ENCODE measurements around the gene UBALD2.

Gene UBALD2

DNA sequence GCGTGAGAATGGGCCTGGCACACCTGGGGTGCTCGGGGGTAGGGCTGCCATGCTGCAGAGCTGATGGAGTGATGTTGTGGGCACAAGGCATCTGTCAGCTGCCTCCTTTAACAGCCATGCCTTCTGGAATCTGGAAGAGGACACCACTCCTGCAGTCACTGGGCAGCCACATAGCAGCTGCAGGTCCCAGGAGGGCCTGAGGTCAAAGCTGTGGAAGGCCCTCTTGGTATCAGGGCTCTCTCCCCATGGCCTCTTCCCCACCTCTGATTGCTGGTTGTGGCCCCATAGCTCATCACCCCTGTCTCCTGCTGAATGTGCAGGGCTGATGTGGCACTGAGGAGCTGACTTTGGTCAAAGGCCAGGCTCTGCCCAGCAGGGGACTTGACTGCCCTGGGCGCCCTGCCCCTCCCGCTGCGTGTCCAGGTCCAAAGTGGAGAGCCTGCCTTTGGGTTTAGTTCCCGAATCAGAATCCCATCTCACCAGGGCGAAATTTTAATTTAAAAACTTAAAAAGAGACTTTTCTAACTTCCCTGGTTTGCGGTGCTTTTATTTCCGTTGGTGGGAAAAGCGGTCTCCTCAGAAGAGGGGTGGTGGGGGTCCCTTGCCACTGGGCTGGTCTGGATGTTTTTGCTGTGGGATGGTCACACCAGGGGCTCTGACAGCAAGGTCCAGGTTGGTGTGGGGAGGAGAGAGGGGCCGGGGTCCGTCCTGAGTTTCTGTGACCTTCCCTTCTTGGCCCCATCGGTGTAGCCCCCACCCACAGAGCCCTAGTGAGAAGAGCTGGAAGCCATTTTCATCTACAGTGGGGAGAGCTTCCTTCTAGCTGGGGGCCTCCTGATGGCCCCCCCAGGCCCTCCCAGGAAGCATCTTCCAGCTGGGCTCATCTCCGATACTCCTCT is 5.9 kb downstream of the UBALD2 start:
- no peak overlapping the region; the same call in 1 of the 2 replicates for H3K4me2 ChIP-seq (ENCODE audit: insufficient read depth, low read length)
- no peak overlapping the region for H3K9ac ChIP-seq (ENCODE audit: low read depth, low read length)
- ATAC-seq (ENCODE audit: insufficient read depth, low read depth): no peak
- H3K27ac ChIP-seq (ENCODE audit: low read length): peak overlapping the region; percentile 46
- peaks cover 52% of the 10 kb centered on the region for H4K20me1 ChIP-seq (ENCODE audit: insufficient read depth, low read length)
- H2AFZ ChIP-seq (ENCODE audit: low read depth, low read length): no peak overlapping the region
- no peak overlapping the region for H3K4me3 ChIP-seq (ENCODE audit: low read depth in 1 of 2, low read length in 2 of 2)
- peaks cover 55% of the 10 kb centered on the region for H3K36me3 ChIP-seq (ENCODE audit: insufficient read depth, low read length)
- no peaks in the 10 kb centered on the region for H3K9me3 ChIP-seq (ENCODE audit: insufficient read depth, low read length, severe bottlenecking)
- TF ChIP-seq EZH2 (IDR thresholded peaks at IDR 0.05; ENCODE audit: borderline replicate concordance, low read depth, low read length, severe bottlenecking): no peak
- TF ChIP-seq, protein P1, sequence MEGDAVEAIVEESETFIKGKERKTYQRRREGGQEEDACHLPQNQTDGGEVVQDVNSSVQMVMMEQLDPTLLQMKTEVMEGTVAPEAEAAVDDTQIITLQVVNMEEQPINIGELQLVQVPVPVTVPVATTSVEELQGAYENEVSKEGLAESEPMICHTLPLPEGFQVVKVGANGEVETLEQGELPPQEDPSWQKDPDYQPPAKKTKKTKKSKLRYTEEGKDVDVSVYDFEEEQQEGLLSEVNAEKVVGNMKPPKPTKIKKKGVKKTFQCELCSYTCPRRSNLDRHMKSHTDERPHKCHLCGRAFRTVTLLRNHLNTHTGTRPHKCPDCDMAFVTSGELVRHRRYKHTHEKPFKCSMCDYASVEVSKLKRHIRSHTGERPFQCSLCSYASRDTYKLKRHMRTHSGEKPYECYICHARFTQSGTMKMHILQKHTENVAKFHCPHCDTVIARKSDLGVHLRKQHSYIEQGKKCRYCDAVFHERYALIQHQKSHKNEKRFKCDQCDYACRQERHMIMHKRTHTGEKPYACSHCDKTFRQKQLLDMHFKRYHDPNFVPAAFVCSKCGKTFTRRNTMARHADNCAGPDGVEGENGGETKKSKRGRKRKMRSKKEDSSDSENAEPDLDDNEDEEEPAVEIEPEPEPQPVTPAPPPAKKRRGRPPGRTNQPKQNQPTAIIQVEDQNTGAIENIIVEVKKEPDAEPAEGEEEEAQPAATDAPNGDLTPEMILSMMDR (IDR thresholded peaks at IDR 0.05; ENCODE audit: borderline replicate concordance, extremely low read depth, low read length, poor library complexity, severe bottlenecking): no peak
- peaks cover 45% of the 10 kb centered on the region for H3K4me1 ChIP-seq (ENCODE audit: insufficient read depth, low read length)
- DNase-seq: no peak
- H3K79me2 ChIP-seq (ENCODE audit: insufficient read depth, low read length): peaks cover 46% of the 10 kb centered on the region
- no peaks in the 10 kb centered on the region for H3K27me3 ChIP-seq (ENCODE audit: insufficient read depth, low read length, poor library complexity)

GRCh38 chr17:76271669-76272540 is 6.8 kb downstream of the UBALD2 start:
- Histone ChIP-seq H3K9me3 (ENCODE audit: insufficient read depth, low read length, severe bottlenecking) (no peaks in the 10 kb centered on the region), H3K4me3 (ENCODE audit: low read depth in 1 of 2, low read length in 2 of 2) (no peak overlapping the region), H3K4me2 (ENCODE audit: insufficient read depth, low read length) (no peak overlapping the region), H3K9ac (ENCODE audit: low read depth, low read length) (no peak overlapping the region), H3K27me3 (ENCODE audit: insufficient read depth, low read length, poor library complexity) (no peaks in the 10 kb centered on the region), H2AFZ (ENCODE audit: low read depth, low read length) (no peak overlapping the region), H3K4me1 (ENCODE audit: insufficient read depth, low read length) (peaks cover 38% of the 10 kb centered on the region), H3K79me2 (ENCODE audit: insufficient read depth, low read length) (peaks cover 37% of the 10 kb centered on the region), H4K20me1 (ENCODE audit: insufficient read depth, low read length) (peaks cover 45% of the 10 kb centered on the region), H3K36me3 (ENCODE audit: insufficient read depth, low read length) (peaks cover 46% of the 10 kb centered on the region), H3K27ac (ENCODE audit: low read length) (peak overlapping the region; percentile 54; the same call in 1 of the 2 replicates)
- TF ChIP-seq, protein P1 (IDR thresholded peaks at IDR 0.05; ENCODE audit: borderline replicate concordance, extremely low read depth, low read length, poor library complexity, severe bottlenecking): no peak
- TF ChIP-seq EZH2 (IDR thresholded peaks at IDR 0.05; ENCODE audit: borderline replicate concordance, low read depth, low read length, severe bottlenecking): no peak
- ATAC-seq (ENCODE audit: insufficient read depth, low read depth): peak; percentile 15
- no peak for DNase-seq

DNA sequence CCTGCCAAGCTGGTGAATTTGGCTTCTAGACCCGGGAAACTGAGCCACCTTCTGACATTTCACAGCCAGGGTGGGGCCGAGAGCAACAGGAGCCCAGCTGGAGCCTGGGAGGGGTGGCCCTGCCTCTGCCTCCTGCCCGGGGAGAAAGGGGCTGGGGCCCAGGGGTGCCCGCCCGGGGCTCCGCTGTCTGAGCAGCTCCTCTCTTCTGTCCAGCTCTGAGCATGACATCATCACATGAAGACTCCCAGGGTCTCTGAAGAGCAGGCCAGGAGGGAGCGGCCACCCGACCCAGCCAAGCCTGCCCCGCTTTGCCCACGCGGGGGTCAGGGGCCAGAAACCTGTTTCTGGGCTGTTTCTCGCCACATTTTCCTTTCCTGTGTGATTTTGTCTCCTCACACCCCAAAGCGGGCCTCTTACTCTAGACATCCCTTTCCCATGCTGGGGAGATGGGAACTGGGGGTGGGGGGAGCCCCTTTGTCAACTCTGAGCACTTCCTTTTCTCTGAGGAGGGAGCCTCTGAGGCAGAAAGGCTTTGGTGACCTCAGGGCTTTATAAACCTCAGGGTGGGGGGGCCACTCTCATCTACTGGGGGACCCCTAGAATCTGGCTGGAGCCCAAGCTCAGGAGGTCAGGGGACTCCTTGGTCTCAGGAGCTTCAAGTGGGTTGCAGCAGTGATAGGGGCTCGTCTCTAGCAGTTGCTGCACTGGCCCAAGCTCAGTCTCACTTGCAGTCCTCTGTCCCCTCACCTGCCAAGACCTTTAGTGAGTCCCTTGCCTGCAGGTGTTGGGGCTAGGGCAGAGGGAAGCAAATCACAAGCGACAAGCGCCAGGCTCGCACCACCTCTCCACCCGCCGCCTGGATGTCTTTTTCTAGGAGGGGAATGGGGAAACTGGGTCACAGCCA is 7.6 kb downstream of the UBALD2 start:
- TF ChIP-seq, protein P1 (IDR thresholded peaks at IDR 0.05; ENCODE audit: borderline replicate concordance, extremely low read depth, low read length, poor library complexity, severe bottlenecking): no peak
- TF ChIP-seq EZH2 (IDR thresholded peaks at IDR 0.05; ENCODE audit: borderline replicate concordance, low read depth, low read length, severe bottlenecking): no peak
- Histone ChIP-seq H3K4me2 (ENCODE audit: insufficient read depth, low read length) (no peak overlapping the region), H3K79me2 (ENCODE audit: insufficient read depth, low read length) (peaks cover 28% of the 10 kb centered on the region), H3K4me3 (ENCODE audit: low read depth in 1 of 2, low read length in 2 of 2) (no peak overlapping the region), H3K27me3 (ENCODE audit: insufficient read depth, low read length, poor library complexity) (no peaks in the 10 kb centered on the region), H3K4me1 (ENCODE audit: insufficient read depth, low read length) (peaks cover 29% of the 10 kb centered on the region), H2AFZ (ENCODE audit: low read depth, low read length) (no peak overlapping the region), H3K9me3 (ENCODE audit: insufficient read depth, low read length, severe bottlenecking) (no peaks in the 10 kb centered on the region), H3K36me3 (ENCODE audit: insufficient read depth, low read length) (peaks cover 37% of the 10 kb centered on the region), H4K20me1 (ENCODE audit: insufficient read depth, low read length) (peaks cover 37% of the 10 kb centered on the region), H3K27ac (ENCODE audit: low read length) (peak overlapping the region; percentile 29; the same call in 1 of the 2 replicates), H3K9ac (ENCODE audit: low read depth, low read length) (no peak overlapping the region)
- peak; percentile 15 for ATAC-seq (ENCODE audit: insufficient read depth, low read depth)
- no peak for DNase-seq

All from DND-41 (cell line).